ENCODE results near the gene TBC1D14. TPM values are rescaled to one million over a fixed set of nuclear protein-coding genes. Genes with fewer than 3 reads are reported as not detected.

TBC1D14 gene
- total RNA-seq, 1 experiment from 2014 or later = 36.3 TPM

- ChIA-PET POLR2A (no interaction called here), CTCF (no interaction called here)
- Histone ChIP-seq H3K4me3 (ENCODE audit: low read depth in 2 of 2, low read length in 2 of 2) (no peak overlapping the region), H3K4me1 (ENCODE audit: control insufficient read depth, insufficient read depth, low read length) (peaks cover 38% of the 10 kb centered on the region), H3K27me3 (ENCODE audit: control insufficient read depth, insufficient read depth, low read length) (no peaks in the 10 kb centered on the region), H3K36me3 (ENCODE audit: control insufficient read depth, insufficient read depth, low read length) (no peaks in the 10 kb centered on the region), H3K27ac (ENCODE audit: low read length) (peak overlapping the region; percentile 81; the same call in 1 of the 2 replicates), H3K9me3 (ENCODE audit: control insufficient read depth, insufficient read depth, low read depth, low read length) (no peaks in the 10 kb centered on the region)
- no TSS peak for BruUV-seq (replicated peaks)
- in situ Hi-C loops (cut with HindIII; ENCODE audit: low pct_unique_long_range_greater_than_20kb, low sequenced_read_pairs) (no loop called here), intact Hi-C loops (cut with micrococcal nuclease; ENCODE audit: unreplicated experiment) (no loop called here)
- DNase-seq (ENCODE audit: low read depth, low spot score) = no peak
- no peak for TF ChIP-seq SIN3A (IDR thresholded peaks at IDR 0.05; ENCODE audit: borderline replicate concordance, insufficient read depth, low read depth, low read length)
- no peak for TF ChIP-seq CTCF (IDR thresholded peaks at IDR 0.05)
- TF ChIP-seq POLR2AphosphoS5 (IDR thresholded peaks at IDR 0.05; ENCODE audit: low read depth, low read length) = no peak
- no peak for TF ChIP-seq REST (IDR thresholded peaks at IDR 0.05; ENCODE audit: insufficient read depth in 1 of 2, low read depth in 2 of 2, low read length in 1 of 2)
- TF ChIP-seq TCF7L2 (IDR thresholded peaks at IDR 0.05; ENCODE audit: low read depth, low read length) = no peak
- no peak for ATAC-seq
Measured at GRCh38 chr4:7023901-7024300, 114.3 kb downstream of the TBC1D14 start.

- no TSS peak for BruUV-seq (replicated peaks)
- DNase-seq (ENCODE audit: low read depth, low spot score) (no peak), ATAC-seq (no peak)
- Histone ChIP-seq H3K27me3 (ENCODE audit: control insufficient read depth, insufficient read depth, low read length) (no peaks in the 10 kb centered on the region), H3K4me1 (ENCODE audit: control insufficient read depth, insufficient read depth, low read length) (peaks cover 38% of the 10 kb centered on the region), H3K4me3 (ENCODE audit: low read depth in 2 of 2, low read length in 2 of 2) (no peak overlapping the region), H3K36me3 (ENCODE audit: control insufficient read depth, insufficient read depth, low read length) (no peaks in the 10 kb centered on the region), H3K27ac (ENCODE audit: low read length) (peak overlapping the region; percentile 81; the same call in 1 of the 2 replicates), H3K9me3 (ENCODE audit: control insufficient read depth, insufficient read depth, low read depth, low read length) (no peaks in the 10 kb centered on the region)
- in situ Hi-C loops (cut with HindIII; ENCODE audit: low pct_unique_long_range_greater_than_20kb, low sequenced_read_pairs) = no loop called here
- CTCF ChIA-PET = no interaction called here
- intact Hi-C loops (cut with micrococcal nuclease; ENCODE audit: unreplicated experiment) = no loop called here
- POLR2A ChIA-PET = interaction anchor here (0.6 kb wide), 1 partner anchor 852 kb away, joined by 3 read pairs; no protein-coding TSS in a partner anchor
- TF ChIP-seq TCF7L2 (IDR thresholded peaks at IDR 0.05; ENCODE audit: low read depth, low read length) = no peak
- TF ChIP-seq CTCF (IDR thresholded peaks at IDR 0.05) = no peak
- no peak for TF ChIP-seq REST (IDR thresholded peaks at IDR 0.05; ENCODE audit: insufficient read depth in 1 of 2, low read depth in 2 of 2, low read length in 1 of 2)
- no peak for TF ChIP-seq SIN3A (IDR thresholded peaks at IDR 0.05; ENCODE audit: borderline replicate concordance, insufficient read depth, low read depth, low read length)
- TF ChIP-seq POLR2AphosphoS5 (IDR thresholded peaks at IDR 0.05; ENCODE audit: low read depth, low read length) = no peak
Measured at GRCh38 chr4:7024336-7024890, 114.8 kb downstream of the TBC1D14 start.
